HepG2 (cell line): Measurements from ENCODE around the gene TFDP2. TPM values are rescaled to one million over a fixed set of nuclear protein-coding genes. Genes with fewer than 3 reads are reported as not detected.

ENCODE experiments used
- ATAC-seq: fragments of 200-7000 bp; cut with Tn5 transposase; 3 replicates; pipeline ENCODE4 v1.9.1; 2020; ENCODE audit warnings: mild to moderate bottlenecking, moderate library complexity
- BruUV-seq: library from RNA; stranded (reverse); fragments of 400-500 nt; replicated peaks from 2 replicates; lab custom pipeline; 2021; lab: Mats Ljungman, UMichigan
- CTCF ChIA-PET: fragments of 300-600 bp; formaldehyde crosslinking; extraction: SDS; loops from one replicate; lab custom pipeline; 2021; ENCODE audit warnings: low total read pairs, inconsistent platforms, low intra/inter-chr PET ratio; lab: Yijun Ruan, JAX
- POLR2A ChIA-PET: fragments of 350-600 bp; sonication (Branson Sonifier 250); formaldehyde crosslinking; loops from one replicate; lab custom pipeline; 2020; ENCODE audit warnings: antibody characterized with exemption, inconsistent platforms; lab: Yijun Ruan, JAX
- DNase-seq: peaks from one replicate; pipeline ENCODE4 v3.0.0-alpha.2; 2015; ENCODE audit warnings: low spot score
- FAIRE-seq: peaks from 3 replicates; lab custom pipeline; 2011; peaks lifted over from hg19 to GRCh38; lab: Jason Lieb, UNC
- H2AFZ ChIP-seq: one replicate; pipeline ENCODE4 v1.6.1; 2011; ENCODE audit warnings: low read length, inconsistent platforms
- H3K27ac ChIP-seq: fragments of 300-600 bp; 3 replicates; pipeline ENCODE4 v1.8.0; 2011; ENCODE audit warnings: mixed run types, mild to moderate bottlenecking, mixed read lengths, low read length, inconsistent platforms; ENCODE audit not compliant: insufficient read depth; ENCODE audit errors: extremely low read length
- H3K27me3 ChIP-seq, 2 experiments: fragments of 200-600 bp in 1 of 2; 2 replicates in 1 of 2; 3 replicates in 1 of 2; pipeline versions ENCODE4 v1.6.0 to v1.8.0; 2011; ENCODE audit warnings: low read length in 2 of 2, mild to moderate bottlenecking in 2 of 2, moderate library complexity in 2 of 2, inconsistent platforms in 1 of 2; ENCODE audit not compliant: insufficient read depth in 2 of 2, control insufficient read depth in 1 of 2
- H3K36me3 ChIP-seq, 2 experiments: fragments of 200-600 bp in 1 of 2; replicated peaks in 1 of 2; 2 replicates in 1 of 2; 3 replicates in 1 of 2; pipeline versions ENCODE4 v1.5.1 to v1.8.0; 2011; ENCODE audit warnings: low read length in 2 of 2, inconsistent platforms in 1 of 2; ENCODE audit not compliant: insufficient read depth in 2 of 2, control insufficient read depth in 1 of 2
- H3K4me1 ChIP-seq: 2 replicates; pipeline ENCODE4 v1.5.1; 2012; ENCODE audit warnings: low read length, inconsistent platforms; ENCODE audit not compliant: insufficient read depth
- H3K4me2 ChIP-seq: 2 replicates; pipeline ENCODE4 v1.6.0; 2011; ENCODE audit warnings: low read depth, low read length, inconsistent platforms
- H3K4me3 ChIP-seq, 3 experiments: fragments of 200-600 bp in 1 of 3; sonication (generic), shearing (Covaris generic) in 1 of 3; replicated peaks in 1 of 3; 2 replicates each; pipeline ENCODE4 v1.5.1; 2011 to 2016; ENCODE audit warnings: low read length in 3 of 3, inconsistent platforms in 2 of 3, low read depth in 2 of 3, mild to moderate bottlenecking in 2 of 3, control low read depth in 1 of 3, mixed read lengths in 1 of 3; ENCODE audit not compliant: insufficient read depth in 1 of 3
- H3K79me2 ChIP-seq: one replicate; pipeline ENCODE4 v1.6.1; 2011; ENCODE audit warnings: low read length, inconsistent platforms; ENCODE audit not compliant: insufficient read depth
- H3K9ac ChIP-seq: 2 replicates; pipeline ENCODE4 v1.6.0; 2011; ENCODE audit warnings: mild to moderate bottlenecking, low read depth, low read length, inconsistent platforms; ENCODE audit not compliant: insufficient read depth
- H3K9me3 ChIP-seq: 2 replicates; pipeline ENCODE4 v1.5.1; 2012; ENCODE audit warnings: mild to moderate bottlenecking, low read length
- H4K20me1 ChIP-seq: 2 replicates; pipeline ENCODE4 v1.6.0; 2011; ENCODE audit warnings: inconsistent platforms, mild to moderate bottlenecking, low read length, moderate library complexity; ENCODE audit not compliant: insufficient read depth
- AGO1 ChIP-seq: fragments of 200-400 bp; formaldehyde crosslinking; IDR thresholded peaks from 2 replicates; pipeline ENCODE4 v1.6.1; 2017; ENCODE audit warnings: mild to moderate bottlenecking, low read depth, low read length, moderate library complexity; ENCODE audit not compliant: poor library complexity, severe bottlenecking
- E2F1 ChIP-seq: sonication (generic); formaldehyde crosslinking; IDR thresholded peaks from 2 replicates; pipeline ENCODE4 v1.5.0; 2020; ENCODE audit warnings: missing genetic modification reagents
- FIP1L1 ChIP-seq: fragments of 200-400 bp; formaldehyde crosslinking; IDR thresholded peaks from 2 replicates; pipeline ENCODE4 v1.6.1; 2018; ENCODE audit warnings: low read depth, mild to moderate bottlenecking, low read length, moderate library complexity, borderline replicate concordance; ENCODE audit not compliant: insufficient read depth
- FLYWCH1 ChIP-seq: sonication (generic); formaldehyde crosslinking; IDR thresholded peaks from 2 replicates; pipeline ENCODE4 v1.8.1; 2023; ENCODE audit warnings: mild to moderate bottlenecking, missing genetic modification reagents
- FOSL2 ChIP-seq: sonication (generic); formaldehyde crosslinking; IDR thresholded peaks from 2 replicates; pipeline ENCODE4 v1.4.0; 2020; ENCODE audit warnings: missing genetic modification reagents
- HOXA7 ChIP-seq: sonication (generic); formaldehyde crosslinking; IDR thresholded peaks from 2 replicates; pipeline ENCODE4 v1.8.1; 2022; ENCODE audit warnings: mild to moderate bottlenecking, missing genetic modification reagents, moderate library complexity
- KDM6A ChIP-seq: IDR thresholded peaks from 2 replicates; pipeline ENCODE4 v1.6.1; 2016; ENCODE audit warnings: low read depth
- NFIC ChIP-seq: IDR thresholded peaks from 2 replicates; pipeline ENCODE4 v1.6.1; 2012; ENCODE audit warnings: mild to moderate bottlenecking, low read length, inconsistent platforms
- NFKB2 ChIP-seq: sonication (generic); formaldehyde crosslinking; IDR thresholded peaks from 2 replicates; pipeline ENCODE4 v1.4.0; 2020; ENCODE audit warnings: missing genetic modification reagents, borderline replicate concordance
- RELA ChIP-seq: sonication (generic); formaldehyde crosslinking; IDR thresholded peaks from 2 replicates; pipeline ENCODE4 v1.4.0; 2020; ENCODE audit warnings: missing genetic modification reagents
- REXO4 ChIP-seq: sonication (generic); formaldehyde crosslinking; IDR thresholded peaks from 2 replicates; pipeline ENCODE4 v1.8.0; 2022; ENCODE audit warnings: missing genetic modification reagents, mild to moderate bottlenecking, borderline replicate concordance
- SMYD3 ChIP-seq: sonication (generic); formaldehyde crosslinking; IDR thresholded peaks from 2 replicates; pipeline ENCODE4 v1.8.1; 2023; ENCODE audit warnings: mild to moderate bottlenecking, missing genetic modification reagents
- ZFP1 ChIP-seq: IDR thresholded peaks from 2 replicates; pipeline ENCODE4 v1.6.1; 2016
- ZNF564 ChIP-seq: sonication (generic); formaldehyde crosslinking; IDR thresholded peaks from 2 replicates; pipeline ENCODE4 v1.8.1; 2023; ENCODE audit warnings: mild to moderate bottlenecking, missing genetic modification reagents
- ZNF768 ChIP-seq: sonication (generic); formaldehyde crosslinking; IDR thresholded peaks from 2 replicates; pipeline ENCODE4 v1.4.0; 2020; ENCODE audit warnings: missing genetic modification reagents
- ZNF784 ChIP-seq: sonication (generic); formaldehyde crosslinking; IDR thresholded peaks from 2 replicates; pipeline ENCODE4 v1.5.1; 2020; ENCODE audit warnings: missing genetic modification reagents, mild to moderate bottlenecking, borderline replicate concordance
- WGBS: methylation state at CpG from one replicate; pipeline ENCODE4 v1.1.6; 2017; ENCODE audit warnings: low lambda C conversion rate; 5-methylcytosine and 5-hydroxymethylcytosine counted together
- in situ Hi-C: cut with HindIII; loops from 2 replicates; pipeline ENCODE4 v1.10.0; 2017; ENCODE audit warnings: low pct_unique_long_range_greater_than_20kb; ENCODE audit not compliant: extremely low pct_ligation_motif_present
- intact Hi-C: fragments of 100-400 bp; cut with micrococcal nuclease; formaldehyde crosslinking; loops from one replicate; pipeline ENCODE4 v1.10.0; 2022; ENCODE audit not compliant: unreplicated experiment
- polyA plus RNA-seq, 8 experiments: library from polyadenylated mRNA; depleted of rRNA in 3 of 8; stranded (reverse) in 7 of 8; unstranded in 1 of 8; fragments of >200 nt; fragmentation: Illumina TruSeq in 4 of 8; extraction: Trizol in 4 of 8; gene quantifications; 2 replicates each; pipeline versions ENCODE4 v1.2.1 to v1.2.3, GENCODE V29; 2011 to 2016; ENCODE audit warnings: low read depth in 4 of 8, missing spikeins in 1 of 8, mixed read lengths in 1 of 8; ENCODE audit not compliant: insufficient read depth in 1 of 8
- total RNA-seq, 5 experiments: library from RNA; depleted of rRNA; stranded (reverse); fragments of >200 nt; fragmentation: Illumina TruSeq; extraction: Trizol; gene quantifications; 2 replicates each; pipeline ENCODE4 v1.2.3, GENCODE V29; 2016; ENCODE audit warnings: low read depth in 1 of 5
- TF ChIP-seq, protein P1 (sequence below): sonication (generic); formaldehyde crosslinking; IDR thresholded peaks from 2 replicates; pipeline ENCODE4 v1.4.0; 2020; ENCODE audit warnings: mild to moderate bottlenecking, missing genetic modification reagents

Gene TFDP2
- total and polyA plus RNA-seq, 2 of the 13 experiments (the other 11 are each of a cell fraction or from before 2014, with no cell fraction given), result 17.9 to 37.4 TPM

GRCh38 chr3:142168514-142168913 lies 19.2 kb upstream of the TFDP2 start:
- BruUV-seq, result no TSS peak
- intact Hi-C loops, result no loop called here
- peaks cover 2% of the 10 kb centered on the region for H3K4me1 ChIP-seq
- no peak overlapping the region for H3K9ac ChIP-seq
- CTCF ChIA-PET, result no interaction called here
- H3K4me3 ChIP-seq, result no peak overlapping the region
- no peak overlapping the region for H3K27ac ChIP-seq
- no peak overlapping the region for H2AFZ ChIP-seq
- H3K79me2 ChIP-seq, result no peaks in the 10 kb centered on the region
- POLR2A ChIA-PET, result no interaction called here
- H3K27me3 ChIP-seq, result no peaks in the 10 kb centered on the region
- no peak for ATAC-seq
- TF ChIP-seq, protein P1, sequence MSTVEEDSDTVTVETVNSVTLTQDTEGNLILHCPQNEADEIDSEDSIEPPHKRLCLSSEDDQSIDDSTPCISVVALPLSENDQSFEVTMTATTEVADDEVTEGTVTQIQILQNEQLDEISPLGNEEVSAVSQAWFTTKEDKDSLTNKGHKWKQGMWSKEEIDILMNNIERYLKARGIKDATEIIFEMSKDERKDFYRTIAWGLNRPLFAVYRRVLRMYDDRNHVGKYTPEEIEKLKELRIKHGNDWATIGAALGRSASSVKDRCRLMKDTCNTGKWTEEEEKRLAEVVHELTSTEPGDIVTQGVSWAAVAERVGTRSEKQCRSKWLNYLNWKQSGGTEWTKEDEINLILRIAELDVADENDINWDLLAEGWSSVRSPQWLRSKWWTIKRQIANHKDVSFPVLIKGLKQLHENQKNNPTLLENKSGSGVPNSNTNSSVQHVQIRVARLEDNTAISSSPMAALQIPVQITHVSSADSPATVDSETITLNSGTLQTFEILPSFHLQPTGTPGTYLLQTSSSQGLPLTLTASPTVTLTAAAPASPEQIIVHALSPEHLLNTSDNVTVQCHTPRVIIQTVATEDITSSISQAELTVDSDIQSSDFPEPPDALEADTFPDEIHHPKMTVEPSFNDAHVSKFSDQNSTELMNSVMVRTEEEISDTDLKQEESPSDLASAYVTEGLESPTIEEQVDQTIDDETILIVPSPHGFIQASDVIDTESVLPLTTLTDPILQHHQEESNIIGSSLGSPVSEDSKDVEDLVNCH (CRISPR knock-in tag), result no peak
- no peak for TF ChIP-seq REXO4
- DNase-seq, result no peak
- no peak for FAIRE-seq
- no peaks in the 10 kb centered on the region for H3K9me3 ChIP-seq
- H4K20me1 ChIP-seq, result no peaks in the 10 kb centered on the region
- WGBS, result 96% methylated on average over 3 of the region's 3 CpGs
- H3K36me3 ChIP-seq, result peaks cover 0 to 14% of the 10 kb centered on the region in 2 experiments; a peak in 4 of 5 replicates
- in situ Hi-C loops, result no loop called here
- H3K4me2 ChIP-seq, result no peak overlapping the region

DNA sequence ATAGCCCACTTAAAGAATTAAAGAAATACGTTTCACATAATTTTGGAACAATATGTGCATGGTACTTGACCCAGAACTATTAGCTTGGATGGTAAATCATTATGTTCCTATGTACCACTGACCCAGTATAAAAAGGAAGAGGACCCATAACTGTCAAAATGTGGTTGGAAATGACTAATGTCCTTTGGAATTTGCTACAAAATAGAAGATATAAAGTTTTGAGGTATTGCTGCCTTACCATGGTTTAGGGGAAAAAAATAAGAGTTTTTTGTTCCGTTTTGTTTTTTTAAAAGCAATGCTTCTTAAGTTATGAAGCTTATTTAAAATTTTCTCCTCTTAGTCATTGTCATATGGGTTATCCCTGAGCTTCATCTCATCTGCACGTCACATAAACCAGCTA lies 15.8 kb upstream of the TFDP2 start:
- CTCF ChIA-PET, result no interaction called here
- peaks cover 7% of the 10 kb centered on the region for H3K4me1 ChIP-seq
- no peak for DNase-seq
- POLR2A ChIA-PET, result no interaction called here
- no TSS peak for BruUV-seq
- no peak overlapping the region for H3K9ac ChIP-seq
- no peaks in the 10 kb centered on the region for H3K9me3 ChIP-seq
- no peak overlapping the region for H3K4me2 ChIP-seq
- peaks cover 0 to 7% of the 10 kb centered on the region in 2 experiments; a peak in 3 of 5 replicates for H3K36me3 ChIP-seq
- intact Hi-C loops (no loop called here), in situ Hi-C loops (no loop called here)
- no peak overlapping the region for H3K4me3 ChIP-seq
- H2AFZ ChIP-seq, result no peak overlapping the region
- FAIRE-seq, result no peak
- no peaks in the 10 kb centered on the region for H3K27me3 ChIP-seq
- H3K27ac ChIP-seq, result no peak overlapping the region
- no peaks in the 10 kb centered on the region for H4K20me1 ChIP-seq
- no peaks in the 10 kb centered on the region for H3K79me2 ChIP-seq
- no peak for ATAC-seq
- WGBS, result 94% methylated on average over 3 of the region's 3 CpGs
- TF ChIP-seq ZFP1 (CRISPR knock-in tag) (no peak), SMYD3 (no peak), AGO1 (no peak), HOXA7 (CRISPR knock-in tag) (no peak), NFIC (no peak), RELA (CRISPR knock-in tag) (no peak), FIP1L1 (no peak), NFKB2 (no peak), ZNF784 (no peak), FOSL2 (no peak), ZNF768 (CRISPR knock-in tag) (no peak), FLYWCH1 (CRISPR knock-in tag) (no peak), KDM6A (CRISPR knock-in tag) (no peak), ZNF564 (CRISPR knock-in tag) (no peak), E2F1 (no peak)
